Fibroblast of peridontal ligament (primary cell): ENCODE measurements around the gene INTS1.
"Not testable (repeated sequence)": the region's sequence is repeated elsewhere in the genome, so short reads cannot be mapped to it uniquely, and the experiment has no call there.

Experiments used
- DNase-seq: peaks from one replicate; pipeline ENCODE4 v3.0.0-alpha.2; 2010; ENCODE audit errors: extremely low read depth

Gene INTS1

DNA sequence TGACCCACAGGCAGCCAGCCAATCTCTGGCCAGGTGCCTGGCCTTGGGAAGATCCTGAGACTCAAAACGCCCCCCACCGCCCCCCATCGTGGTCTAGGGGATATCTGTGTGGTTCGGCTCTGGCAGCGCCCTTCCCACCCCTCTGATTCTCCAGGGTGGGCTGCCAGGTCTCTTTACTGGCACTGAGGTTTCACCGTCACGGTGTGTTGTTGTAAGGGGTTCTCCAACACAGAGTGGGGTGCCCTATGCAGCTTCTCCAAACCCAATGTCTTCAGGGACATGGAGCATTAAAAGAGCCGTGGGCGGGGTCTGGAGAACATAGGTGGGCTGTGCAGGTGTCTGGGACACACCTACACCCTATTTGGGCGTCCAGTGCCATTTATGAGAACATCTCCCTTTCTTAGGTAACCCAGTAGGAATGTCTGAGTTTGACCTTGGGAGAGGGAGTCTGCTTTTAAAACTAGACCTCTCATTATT is 27.8 kb upstream of the INTS1 start:
- no peak for DNase-seq

DNA sequence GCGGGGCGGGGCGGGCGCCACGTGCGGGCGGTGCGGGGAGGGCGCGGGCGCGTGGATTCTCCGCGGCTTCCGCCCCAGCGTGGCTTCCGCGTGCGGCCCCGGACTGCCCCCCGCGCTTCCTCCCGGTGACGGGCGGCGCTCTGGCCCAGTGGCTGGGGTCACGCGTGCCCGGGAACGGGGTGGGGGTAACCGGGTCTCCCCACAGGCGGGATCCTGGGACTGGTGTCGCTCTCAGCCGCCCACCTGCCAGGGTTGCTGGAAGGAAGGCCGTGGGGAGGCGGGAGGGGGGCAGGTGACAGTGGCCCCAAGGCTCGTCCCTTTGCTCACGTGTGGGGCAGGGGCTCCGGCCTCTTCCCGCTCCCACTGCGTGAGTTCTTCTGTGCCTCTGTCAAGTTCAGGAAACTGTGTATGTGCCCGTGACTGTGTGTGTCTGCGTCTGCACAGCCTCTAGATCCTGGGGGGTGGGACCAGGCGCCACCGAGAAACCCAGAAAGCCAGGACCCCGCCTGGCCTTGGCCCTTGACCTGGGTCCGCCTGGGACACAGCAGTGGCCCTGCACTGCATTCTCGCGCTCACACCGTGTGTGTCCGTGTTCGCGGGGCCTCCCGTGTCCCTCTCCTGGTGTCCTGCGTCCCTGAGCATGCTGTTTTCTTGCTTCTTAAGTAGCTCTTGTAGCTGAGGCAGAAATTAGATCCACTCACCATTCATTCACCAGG is 27.2 kb upstream of the INTS1 start:
- peak; percentile 30 for DNase-seq

DNA sequence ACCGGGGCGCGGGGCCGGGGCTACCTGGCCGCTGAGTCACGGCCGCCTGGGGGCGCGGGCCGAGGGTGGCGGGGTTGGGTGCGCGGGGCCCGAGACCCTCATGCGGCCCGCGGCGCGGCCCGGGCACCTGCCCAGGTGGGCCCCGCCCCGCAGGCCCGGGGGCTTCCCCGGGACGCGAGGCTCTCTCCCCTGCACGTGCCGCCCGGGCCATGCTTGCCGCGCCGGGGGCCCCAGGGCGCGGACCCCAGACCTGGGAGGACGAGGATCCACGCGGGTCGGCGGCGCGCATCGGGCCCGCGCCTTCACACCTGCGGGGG is 26.7 kb upstream of the INTS1 start:
- no peak for DNase-seq

DNA sequence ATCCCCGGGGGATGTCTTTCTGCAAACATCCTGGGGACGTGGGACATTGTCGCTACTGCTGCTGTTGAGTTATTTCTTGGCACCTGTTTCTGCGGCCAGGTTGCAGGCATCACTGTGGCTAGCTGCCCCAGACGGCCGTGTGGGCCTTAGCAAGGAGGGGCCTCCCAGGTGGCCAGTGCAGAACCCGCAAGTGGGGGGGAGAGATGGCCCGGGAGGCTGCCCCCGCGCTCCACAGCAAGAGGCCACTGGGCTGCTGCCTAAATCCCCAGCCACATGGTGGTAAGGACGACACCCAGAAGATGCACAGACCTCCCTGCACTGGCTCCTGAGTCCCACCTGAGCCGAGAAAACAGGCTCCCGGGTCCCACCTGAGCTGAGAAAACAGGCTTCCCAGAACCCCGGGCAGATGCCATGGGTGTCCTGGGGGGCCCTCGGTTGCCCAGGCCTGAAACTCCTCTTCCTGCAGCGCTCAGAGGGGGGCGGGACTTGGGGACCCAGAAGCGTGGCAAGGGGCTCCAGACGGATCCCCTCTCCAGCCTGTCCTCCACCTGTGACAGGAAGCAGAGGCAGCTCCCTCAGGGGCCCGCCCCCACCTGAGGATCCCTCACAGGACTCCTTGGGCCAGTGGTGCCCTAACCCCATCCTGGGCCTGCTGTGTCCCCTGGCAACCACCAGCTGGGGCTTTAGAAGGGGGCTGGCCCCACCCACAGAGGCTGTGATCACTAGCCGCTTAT is 25.4 kb upstream of the INTS1 start:
- DNase-seq, result no peak

DNA sequence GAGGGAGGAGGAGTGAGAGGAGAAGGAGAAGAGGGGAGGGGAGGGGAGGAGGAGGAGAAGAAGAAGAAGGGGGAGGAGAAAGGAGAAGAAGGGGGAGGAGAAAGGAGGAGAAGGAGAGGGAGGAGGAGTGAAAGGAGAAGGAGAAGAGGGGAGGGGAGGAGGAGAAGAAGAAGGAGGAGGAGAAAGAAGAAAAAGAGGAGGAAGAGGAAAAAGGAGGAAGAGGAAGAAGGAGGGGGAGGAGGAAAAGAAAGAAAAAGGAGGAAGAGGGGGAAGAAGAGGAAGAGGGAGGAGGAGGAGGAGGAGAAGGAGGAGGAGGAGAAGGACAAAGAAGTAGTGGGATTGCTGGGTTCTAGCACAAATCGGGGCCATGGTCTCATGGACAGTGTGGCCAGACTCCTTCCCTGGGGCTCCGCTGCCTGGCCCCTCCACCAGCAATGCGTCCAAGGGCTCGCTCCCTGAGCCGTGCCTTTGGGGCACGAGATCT is 22.1 kb upstream of the INTS1 start:
- DNase-seq, result no peak

- DNase-seq, result no peak
Measured at GRCh38 chr7:1525409-1525808, 21.2 kb upstream of the INTS1 start.

DNA sequence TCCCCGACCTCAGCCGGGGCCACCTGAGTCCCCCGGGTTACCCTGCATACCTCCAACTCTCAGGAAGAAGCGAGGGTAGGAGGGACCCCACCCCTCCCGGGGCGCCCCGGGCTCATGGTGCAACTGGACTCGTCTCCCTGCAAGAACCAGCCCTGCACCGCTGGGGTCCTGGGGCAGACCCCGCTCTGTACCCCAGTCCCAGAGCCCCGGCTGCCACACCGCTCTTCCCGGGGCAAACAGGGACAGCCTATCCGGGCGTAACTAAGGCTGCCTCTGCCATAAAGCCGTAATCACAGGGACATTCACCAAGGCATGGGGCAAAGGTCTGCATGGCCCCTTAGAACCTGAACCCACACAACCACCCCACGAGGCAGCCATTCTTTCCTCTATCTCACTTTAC is 19.7 kb upstream of the INTS1 start:
- no peak for DNase-seq

DNA sequence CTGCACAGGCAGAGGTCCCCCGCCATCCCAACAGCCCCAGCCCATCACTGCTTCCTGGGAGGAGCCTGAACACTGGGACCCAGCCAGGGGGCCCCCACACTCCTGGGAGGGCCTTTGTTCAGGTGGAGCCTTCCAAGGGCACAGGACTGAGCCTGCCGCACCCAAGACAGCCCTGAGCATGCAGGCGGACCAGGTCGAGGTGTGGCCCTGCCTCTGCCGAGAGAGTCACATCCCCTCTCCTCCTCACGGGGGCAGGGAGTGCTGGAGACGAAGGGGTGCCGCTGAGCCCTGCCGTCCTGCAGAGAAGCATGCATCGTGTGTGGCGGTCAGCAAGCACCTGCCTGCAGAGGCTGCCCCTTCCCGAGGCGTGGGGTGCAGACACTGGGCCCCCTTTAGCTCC is 19.0 kb upstream of the INTS1 start:
- no peak for DNase-seq

DNA sequence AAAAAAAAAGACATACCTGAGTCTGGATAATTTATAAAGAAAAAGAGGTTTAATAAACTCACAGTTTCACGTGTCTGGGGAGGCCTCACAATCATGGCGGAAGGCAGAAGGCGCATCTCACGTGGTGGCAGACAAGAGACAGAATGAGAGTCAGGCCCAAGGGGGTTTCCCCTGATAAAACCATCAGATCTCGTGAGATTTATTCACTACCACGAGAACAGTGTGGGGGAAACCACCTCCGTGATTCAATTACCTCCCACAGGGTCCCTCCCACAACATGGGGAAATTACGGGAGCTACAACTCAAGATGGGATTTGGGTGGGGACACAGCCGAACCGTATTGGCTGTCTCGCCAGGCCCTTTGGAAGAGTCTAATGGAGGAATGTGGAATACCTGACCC is 17.3 kb upstream of the INTS1 start:
- no peak for DNase-seq

DNA sequence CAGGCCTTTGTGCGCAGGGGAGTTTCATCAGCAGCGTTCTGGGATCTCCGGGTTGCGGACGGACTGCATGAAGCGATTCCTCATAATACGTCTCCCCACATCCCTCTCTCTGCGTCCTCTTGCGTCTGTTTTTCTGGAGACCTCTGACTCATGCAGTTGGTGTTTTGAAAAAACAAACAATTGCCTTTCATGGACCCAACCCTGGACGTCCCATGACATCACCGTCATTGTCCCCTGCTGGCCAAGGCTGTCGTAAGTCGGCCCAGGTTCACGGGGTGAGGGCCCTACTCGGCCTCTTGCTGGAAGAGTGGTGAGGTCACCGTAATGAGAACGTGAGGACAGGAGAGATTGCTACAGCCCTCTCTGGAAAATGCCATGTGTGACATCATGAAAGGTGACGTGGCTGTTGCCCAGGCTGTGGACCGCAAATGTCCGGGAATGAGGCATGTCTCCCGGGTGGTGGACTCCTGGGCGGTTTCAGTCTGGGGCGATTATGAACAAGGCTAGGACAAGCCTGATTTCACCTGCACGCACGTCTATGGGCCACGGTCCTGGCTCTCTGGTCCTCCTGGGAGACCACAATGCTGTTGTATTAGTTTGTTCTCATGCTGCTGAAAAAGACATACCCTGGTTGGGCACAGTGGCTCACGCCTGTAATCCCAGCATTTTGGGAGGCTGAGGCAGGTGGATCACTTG is 16.5 kb upstream of the INTS1 start:
- peak; percentile 55 for DNase-seq

DNA sequence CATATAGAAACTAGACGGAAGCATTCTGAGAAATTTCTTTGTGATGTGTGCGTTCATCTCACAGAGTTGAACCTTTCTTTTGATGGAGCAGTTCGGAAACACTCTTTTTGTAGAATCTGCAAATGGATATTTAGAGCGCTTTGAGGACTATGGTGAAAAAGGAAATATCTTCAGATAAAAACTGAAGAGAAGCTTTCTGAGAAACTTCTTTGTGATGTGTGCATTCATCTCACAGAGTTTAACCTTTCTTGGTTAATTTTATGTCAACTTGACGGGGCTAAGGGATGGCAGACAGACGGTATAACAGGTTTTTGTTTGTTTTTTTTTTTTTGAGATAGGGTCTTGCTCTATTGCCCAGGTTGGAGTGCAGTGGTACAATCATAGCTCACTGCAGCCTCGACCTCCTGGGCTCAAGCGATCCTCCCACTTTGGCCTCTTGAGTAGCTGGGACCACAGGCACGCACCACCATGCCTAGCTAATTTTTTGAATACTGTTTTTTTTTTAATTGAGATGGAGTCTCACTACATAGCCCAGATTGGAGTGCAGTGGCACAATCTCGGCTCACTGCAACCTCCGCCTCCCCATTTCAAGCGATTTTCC is 15.2 kb upstream of the INTS1 start:
- DNase-seq, result not testable (repeated sequence)

DNA sequence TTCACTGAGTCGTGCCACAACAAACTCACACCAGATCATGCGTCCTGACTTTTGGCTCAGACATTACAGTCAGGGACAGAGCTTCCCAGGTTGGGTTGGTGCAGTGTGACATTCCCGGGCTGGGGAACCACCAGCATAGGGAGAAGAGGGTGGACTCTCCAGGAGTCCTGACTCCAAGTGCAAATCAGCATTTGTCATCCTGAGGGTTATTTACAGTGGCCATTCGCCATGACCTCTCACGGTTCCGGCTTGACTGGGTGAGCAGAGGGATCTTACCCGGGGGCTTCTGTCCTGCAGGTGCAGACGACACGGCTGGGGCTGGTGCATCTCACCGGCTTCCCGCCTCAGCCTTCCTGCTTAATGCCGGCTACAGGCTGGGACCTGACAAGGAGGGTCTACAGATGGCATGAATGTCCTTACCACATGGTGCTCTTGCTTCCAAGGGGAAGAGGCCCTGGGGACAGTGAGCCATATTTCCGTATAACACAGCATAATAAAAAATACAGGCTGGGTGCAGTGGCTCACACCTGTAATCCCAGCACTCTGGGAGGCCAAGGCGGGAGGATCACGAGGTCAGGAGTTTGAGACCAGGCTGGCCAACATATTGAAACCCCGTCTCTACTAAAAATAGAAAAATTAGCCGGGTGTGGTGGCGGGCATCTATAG is 12.5 kb upstream of the INTS1 start:
- DNase-seq, result no peak

DNA sequence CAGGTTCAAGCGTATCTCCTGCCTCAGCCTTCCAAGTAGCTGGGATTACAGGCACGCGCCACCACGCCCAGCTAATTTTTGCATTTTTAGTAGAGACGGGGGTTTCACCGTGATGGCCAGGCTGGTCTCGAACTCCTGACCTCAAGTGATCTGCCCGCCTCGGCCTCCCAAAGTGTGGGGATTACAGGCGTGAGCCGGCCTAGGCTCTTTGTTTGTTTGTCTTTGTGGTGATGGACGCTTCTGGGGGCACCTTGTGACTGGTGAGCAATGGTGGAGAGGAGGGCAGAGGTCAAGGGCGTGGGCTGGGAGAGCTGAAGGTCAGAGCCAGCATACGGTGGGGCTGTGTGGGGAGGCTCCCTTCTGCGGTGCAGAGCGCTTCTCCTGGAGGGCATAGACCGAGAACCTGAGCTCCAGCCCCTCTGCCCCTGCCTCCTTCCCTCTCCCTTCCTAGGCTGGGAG is 11.3 kb upstream of the INTS1 start:
- DNase-seq, result not testable (repeated sequence)

- no peak for DNase-seq
Measured at GRCh38 chr7:1514995-1515401, 10.8 kb upstream of the INTS1 start.

DNA sequence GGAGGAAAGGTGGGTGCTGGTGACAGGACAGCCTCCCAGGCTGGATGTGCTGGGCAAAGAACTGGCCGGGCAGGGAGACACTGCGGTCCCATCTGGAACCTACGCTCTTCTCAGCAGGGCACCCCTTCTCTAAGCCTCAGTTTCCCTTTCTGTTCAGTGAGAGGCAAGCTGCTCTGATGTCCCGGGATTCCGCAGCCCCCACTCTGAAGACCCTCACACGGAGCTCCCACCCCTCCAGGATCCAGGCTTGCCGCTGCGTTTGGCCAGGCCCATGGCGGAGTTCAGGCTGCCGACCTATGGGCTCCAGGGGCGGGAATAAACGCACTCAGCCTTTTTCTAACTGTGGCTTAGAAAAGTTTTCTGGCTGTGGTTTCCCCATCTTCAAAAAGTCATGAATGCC is 10.2 kb upstream of the INTS1 start:
- no peak for DNase-seq

DNA sequence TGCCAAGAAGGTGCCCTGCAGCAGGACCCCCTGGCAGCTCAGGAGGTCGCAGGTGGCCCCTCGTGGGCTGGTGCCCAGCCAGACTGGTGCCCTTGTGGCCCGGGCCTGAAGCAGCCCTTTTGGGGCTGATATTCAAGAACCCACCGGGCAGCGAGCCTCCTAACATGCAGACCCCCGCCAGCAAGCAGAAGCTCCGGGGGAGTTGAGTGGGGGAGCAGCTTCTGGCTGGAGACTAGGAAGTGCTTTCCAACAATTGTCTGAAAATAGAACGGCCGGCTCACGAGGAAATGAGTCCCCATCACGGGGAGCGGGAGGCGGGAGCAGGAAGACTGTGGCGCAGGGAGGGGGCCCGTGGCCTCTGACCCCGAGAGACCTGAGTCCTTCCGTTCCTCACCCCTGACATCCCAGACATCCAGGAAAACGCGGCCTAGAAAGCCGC is 9.5 kb upstream of the INTS1 start:
- no peak for DNase-seq

- DNase-seq, result peak; percentile 71
Measured at GRCh38 chr7:1512781-1513656, 8.8 kb upstream of the INTS1 start.

DNA sequence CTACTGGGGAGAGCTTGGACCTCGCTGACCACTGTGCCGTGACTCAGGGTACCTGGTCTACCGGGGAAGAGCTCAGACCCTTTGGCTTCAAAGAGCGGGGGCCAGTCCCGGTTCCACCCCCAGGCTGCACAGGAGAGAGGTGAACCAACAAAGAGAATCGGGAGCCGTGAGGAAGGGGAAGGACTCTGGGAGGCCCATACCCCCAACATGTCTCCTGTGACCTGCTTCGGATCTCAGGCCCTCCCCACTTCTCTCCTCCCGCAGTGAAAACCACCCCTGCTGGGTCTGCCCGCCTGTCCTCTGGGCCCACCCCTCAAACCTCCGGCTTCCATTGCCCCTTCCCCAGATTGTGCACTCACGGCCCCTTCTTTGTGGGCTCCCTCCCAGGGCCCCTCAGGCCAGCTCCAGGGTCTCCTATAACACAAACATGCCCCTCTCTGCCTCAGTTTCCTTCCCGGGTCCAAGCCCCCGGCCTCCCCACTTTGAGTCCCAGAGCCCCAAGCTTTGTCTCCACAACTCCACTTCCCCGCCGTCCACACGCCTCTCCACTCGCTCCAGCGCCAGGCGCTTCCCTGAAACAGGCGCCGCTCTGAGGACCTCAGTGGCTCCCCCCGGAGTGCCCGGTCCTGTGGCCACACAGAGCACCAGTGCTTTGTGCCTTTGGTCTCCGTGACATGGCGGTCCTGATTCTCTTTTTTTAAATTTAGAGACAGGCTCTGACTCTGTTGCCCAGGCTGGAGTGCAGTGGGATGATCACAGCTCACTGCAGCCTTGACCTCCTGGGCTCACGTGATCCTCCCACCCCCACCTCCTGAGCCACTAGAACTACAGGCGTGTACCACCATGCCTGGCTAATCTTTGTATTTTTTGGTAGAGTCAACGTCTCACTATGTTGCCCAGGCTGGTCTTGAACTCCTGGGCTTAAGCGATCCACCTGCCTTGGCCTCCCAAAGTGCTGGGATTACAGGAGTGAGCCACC is 7.5 kb upstream of the INTS1 start:
- DNase-seq, result no peak

GRCh38 chr7:1510780-1511154 is 6.6 kb upstream of the INTS1 start:
- DNase-seq, result no peak

DNA sequence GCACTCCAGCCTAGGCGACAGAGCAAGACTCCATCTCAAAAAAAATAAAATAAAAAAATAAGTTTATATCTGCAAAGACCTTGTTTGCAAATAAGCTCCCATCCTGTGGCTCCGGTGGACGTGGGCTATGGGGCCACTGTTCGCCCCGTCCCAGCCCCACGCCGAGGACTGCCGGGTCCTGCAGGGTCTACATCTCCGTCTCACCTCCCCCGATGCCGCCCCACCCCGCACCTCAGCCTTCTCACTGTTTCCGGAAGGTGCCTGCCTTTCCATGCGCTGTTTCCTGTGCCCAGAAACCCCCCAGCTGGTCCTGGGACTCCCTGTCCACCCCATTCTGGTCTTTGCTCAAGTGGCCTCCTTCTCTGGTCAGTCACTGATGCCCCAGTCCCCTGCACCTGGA is 5.0 kb upstream of the INTS1 start:
- DNase-seq, result no peak
